HG02623 (cell line): ENCODE measurements around the gene CHEK2.
"Not testable (repeated sequence)": the region's sequence is repeated elsewhere in the genome, so short reads cannot be mapped to it uniquely, and the experiment has no call there.

Experiments
- ATAC-seq: cut with Tn5 transposase; IDR thresholded peaks from one replicate; pipeline ENCODE4 v1.9.1; 2021; ENCODE audit warnings: moderate library complexity; ENCODE audit not compliant: unreplicated experiment

CHEK2 gene

DNA sequence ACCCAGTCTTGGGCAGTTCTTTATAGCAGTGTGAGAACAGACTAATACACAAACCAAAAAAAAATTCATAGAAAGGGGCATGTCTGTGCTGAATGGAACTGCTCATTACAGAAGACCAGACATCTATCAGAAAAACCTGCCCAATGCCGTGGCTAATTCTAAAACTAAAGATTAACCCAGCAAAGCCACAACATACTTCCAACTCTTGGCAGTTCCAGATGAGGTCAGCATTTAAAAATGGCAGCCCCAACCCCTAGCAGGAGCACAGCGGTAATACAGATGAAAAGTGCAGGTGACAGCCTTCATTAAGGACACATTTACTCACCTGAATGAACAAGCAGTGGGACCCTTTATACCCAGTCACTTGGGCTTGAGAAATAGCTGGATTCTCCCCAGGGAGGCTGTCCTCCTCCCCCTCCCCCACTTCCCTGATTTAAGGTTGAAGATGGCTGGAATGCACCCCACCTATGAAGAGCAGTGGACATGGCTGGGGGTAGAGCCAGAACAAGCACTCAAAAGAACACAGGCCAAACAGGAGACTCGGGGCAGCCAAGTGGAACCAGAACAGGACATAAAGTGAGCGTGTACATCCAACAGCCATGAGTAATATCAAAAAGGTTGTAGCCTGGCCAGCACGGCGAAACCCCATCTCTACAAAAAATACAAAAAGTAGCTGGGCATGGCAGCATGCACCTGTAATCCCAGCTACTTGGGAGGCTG is 48.4 kb downstream of the CHEK2 start:
- ATAC-seq: not testable (repeated sequence)

DNA sequence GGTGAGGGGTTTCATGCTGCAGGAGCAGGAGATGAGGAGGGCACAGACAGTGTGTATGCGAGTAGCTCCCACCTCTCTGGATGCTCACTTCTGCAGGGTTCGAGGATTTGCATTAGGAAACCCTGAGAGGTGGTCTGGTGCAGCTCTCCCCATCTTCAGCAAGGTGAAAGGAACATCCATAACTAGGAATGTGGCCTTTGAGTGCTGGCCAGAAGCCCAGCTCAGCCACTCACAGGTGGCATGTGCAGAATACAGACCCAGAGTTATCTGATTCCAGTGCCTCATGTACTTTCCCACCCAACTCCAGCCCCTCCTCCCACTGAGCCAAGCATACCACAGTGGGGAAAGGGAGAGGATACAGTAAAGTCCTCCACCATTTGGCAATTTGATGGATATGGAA is 51.8 kb downstream of the CHEK2 start:
- not testable (repeated sequence) for ATAC-seq

DNA sequence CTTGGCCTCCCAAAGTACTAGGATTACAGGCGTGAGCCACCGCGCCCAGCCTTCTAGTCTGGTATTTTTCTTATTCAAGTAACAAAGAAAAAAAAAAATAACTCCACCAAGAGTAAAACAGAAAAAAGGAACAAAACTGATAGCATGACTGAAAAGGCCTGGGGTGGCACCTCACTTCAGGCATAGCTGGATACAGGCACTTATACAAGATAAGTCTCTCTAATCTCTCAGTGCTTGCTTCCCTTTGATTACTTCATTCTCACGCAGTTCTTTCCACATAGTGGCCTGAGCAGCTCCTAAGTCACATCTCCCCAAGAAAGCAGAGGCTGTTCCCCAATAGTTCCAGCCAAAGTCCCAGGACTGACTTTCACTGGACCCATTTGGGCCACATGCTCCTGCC is 58.7 kb downstream of the CHEK2 start:
- not testable (repeated sequence) for ATAC-seq

DNA sequence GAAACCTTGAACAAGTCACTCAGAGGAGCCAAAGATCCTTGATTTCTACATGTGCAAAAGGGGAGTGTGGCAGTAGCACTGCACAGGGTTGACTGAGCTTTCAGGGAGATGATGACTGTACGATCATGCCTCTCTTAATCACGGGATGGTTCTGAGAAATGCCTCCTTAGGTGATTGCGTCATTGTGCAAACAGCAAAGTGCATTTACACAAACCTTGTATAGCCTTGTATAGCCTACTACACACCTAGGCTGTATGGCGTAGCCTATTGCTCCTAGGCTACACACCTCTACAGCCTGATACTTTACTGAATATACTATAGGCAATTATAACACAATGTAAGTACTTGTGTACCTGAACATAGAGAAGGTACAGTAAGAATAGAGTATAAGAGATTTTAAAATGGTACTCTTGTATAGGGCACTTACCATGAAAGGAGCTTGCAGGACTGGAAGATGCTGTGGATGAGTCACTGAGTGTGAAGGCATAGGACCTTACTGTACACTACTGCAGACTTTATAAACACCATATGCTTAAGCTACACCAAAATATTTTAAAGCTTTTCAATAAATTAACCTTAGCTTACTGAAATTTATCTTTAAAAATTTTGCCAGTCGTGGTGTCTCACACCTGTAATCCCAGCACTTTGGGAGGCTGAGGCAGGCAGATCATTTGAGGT is 60.7 kb downstream of the CHEK2 start:
- not testable (repeated sequence) for ATAC-seq

DNA sequence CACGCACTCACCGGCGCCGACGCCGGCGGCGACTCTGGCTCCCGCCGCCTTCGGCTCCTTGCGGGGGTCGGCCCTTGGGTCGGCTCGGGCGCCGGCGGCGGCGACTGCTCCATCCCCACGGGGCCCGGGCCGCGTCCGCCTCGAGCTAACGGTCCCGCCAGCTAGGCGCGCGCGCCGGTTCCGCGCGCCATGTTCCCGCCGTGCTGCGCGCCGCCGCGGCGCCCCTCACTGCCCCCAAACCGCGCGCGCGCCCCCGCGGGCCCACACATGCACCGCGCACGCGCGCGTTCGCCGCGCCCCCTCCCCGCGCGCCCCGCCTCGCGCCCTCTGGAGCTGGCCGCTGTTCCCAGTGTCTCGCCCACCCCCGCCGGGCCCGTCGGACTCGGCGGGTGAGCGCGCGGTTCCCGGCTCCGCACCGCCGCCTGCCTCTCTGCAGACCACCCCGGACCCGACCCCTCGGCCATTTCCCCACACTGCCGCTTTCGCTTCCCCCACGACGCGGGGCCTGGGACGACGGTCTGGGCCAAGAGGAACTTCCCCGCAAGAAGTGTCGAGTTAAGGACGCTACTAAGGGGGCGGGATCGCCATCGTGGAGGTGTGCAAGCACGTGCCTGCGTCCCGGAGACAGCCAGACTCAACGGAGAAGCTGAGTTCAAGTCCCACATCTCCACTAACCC is 61.9 kb downstream of the CHEK2 start, which contains the start of gene TTC28:
Gene TTC28, minus strand, starts transcription at position 230 of the 677 bp plus-strand sequence. Its CDS starts 117 bp downstream, at position 113.
- not testable (repeated sequence) for ATAC-seq

DNA sequence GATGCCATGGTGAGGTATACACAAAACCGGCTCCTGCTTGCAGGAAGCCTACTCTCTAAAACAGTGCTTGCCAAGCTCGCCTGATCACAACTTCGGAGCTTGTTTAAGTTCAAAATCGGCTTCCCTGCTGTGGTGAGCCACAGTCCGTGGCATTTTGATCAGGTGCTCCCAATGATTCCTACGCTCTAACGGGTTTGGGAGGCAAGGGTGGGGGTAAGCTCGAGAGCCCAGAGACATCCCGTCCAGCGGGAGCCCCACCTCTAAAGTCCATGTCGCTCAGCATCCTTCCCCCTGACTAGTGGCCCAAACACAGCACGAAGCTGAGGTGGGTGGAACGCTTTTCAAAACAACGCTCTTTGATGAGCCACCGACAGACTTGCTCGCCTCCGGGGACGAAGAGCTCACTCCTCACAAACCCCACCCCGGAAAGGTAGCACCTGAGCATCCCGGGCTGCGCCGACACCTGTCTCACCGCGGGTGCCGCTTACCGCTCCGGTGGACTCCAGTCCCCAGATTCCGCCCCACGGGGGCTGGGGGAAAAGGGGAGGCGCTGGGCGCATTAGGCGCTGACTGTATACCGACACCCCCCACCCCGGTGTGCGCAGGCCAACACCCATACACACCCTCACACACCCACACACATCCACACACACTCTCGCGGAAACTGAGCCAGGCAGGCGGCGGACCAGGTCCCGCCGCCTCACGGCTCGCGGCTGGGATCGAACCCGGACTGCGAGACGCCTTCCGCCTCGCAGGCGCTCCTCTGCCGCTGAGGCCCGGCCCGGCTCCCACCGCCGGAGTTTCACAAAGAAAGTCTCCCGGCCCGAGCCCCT is 62.6 kb downstream of the CHEK2 start:
- not testable (repeated sequence) for ATAC-seq

DNA sequence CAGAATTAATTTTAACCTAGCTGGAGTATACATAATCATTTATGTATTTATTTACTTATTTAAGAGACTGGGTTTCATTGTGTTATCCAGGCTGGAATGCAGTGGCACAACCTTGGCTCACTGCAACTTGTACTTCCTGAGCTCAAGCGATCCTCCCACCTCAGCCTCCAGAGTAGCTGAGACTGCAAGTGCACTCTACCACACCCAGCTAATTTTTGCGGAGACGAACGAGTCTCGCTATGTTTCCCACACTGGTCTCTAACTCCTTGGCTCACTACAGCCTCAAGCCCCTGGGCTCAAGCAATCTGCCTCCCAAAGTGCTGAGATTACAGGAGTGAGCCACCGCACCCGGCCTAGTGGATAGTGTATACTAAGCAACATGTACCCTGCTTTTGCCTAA is 63.5 kb downstream of the CHEK2 start:
- not testable (repeated sequence) for ATAC-seq

DNA sequence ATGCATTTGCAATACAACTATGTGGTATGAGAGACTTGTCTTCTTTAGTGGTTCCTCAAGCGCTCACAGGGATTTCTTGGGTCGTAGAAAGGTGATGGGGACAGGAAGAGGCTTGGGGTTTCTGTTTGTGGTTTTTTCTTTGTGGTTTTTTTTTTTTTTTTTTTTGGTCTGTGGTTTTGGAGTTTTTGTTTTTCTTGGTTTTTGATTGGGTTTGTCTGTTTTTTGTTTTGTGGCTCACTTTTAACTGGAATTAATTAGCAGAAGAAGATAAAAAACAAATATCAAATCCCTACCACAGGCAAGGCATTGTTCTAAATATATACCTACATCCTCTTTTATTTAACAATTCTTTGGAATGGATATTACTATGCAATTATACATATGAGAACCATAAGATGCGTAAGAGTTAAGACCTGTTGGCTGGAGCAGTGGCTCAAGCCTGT is 67.5 kb downstream of the CHEK2 start:
- no peak for ATAC-seq

DNA sequence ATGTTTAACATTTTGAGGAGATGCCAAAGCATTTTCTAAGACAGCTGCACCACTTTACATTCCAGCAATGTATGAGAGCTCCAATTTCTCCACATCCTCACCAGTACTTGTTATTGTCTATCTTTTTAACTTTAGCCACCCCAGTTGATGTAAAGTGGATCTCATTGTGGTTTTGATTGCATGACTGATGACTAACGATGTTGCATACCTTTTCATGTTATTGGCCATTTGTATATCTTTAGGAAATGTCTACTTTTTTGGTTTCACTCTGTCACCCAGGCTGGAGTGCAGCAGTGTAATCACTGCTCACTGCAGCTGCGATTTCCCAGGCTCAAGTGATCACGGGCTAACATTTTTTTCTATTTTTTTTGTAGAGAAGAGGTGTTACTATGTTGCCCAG is 70.9 kb downstream of the CHEK2 start:
- ATAC-seq: no peak

DNA sequence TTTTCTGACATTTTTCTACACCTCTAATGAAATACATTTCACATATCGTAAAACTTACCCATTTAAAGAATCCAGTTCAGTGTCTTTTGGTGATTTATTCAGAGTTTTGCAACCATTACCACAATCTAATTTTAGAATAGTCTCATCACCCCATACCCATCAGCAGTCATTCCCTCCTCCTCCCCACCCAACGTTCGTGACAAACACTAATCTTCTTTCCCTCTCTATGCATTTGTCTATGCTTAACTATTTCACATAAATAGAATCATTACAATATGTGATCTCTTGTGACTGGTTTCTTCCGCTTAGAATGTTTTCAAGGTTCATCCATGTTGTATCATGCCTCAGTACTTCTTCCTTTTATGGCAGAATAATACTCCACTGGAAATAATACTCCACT is 71.5 kb downstream of the CHEK2 start:
- ATAC-seq: no peak

DNA sequence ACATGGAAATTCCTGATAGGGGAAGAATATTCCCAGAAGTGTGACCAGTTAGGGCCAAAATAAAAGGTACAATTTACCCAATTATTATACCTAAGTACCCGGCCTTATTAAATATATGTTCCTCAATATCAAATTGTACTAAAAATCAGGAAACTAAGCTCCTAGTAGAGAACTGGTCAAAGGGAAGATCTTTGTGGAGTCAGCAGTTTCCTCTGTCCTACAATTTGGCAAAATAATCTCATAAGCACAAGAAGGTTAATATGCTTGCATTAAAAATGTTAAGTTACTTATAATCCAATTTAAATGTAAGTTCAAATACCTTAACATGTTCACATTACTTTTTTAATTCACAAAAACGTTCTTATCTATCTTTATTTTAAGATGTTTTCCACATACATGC is 72.2 kb downstream of the CHEK2 start:
- ATAC-seq: no peak

DNA sequence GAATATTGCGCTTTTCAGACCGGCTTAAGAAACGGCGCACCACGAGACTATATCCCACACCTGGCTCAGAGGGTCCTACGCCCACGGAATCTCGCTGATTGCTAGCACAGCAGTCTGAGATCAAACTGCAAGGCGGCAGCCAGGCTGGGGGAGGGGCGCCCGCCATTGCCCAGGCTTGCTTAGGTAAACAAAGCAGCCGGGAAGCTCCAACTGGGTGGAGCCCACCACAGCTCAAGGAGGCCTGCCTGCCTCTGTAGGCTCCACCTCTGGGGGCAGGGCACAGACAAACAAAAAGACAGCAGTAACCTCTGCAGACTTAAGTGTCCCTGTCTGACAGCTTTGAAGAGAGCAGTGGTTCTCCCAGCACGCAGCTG is 78.1 kb downstream of the CHEK2 start:
- ATAC-seq: not testable (repeated sequence)

DNA sequence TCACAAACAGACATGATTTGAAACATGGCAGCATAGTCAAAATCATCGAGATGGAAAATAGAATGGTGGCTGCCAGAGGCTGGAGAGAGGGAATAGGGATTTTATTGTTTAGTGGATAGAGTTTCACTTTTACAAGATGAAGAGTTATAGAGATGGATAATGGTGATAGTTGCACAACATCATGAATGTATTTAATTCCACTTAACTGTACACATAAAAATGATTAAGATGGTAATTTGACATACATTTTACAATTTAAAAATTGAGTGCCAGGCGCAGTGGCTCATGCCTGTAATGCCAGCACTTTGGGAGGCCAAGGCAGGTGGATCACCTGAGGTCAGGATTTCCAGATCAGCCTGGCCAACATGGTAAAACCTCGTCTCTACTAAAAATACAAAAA is 83.2 kb downstream of the CHEK2 start:
- no peak for ATAC-seq

DNA sequence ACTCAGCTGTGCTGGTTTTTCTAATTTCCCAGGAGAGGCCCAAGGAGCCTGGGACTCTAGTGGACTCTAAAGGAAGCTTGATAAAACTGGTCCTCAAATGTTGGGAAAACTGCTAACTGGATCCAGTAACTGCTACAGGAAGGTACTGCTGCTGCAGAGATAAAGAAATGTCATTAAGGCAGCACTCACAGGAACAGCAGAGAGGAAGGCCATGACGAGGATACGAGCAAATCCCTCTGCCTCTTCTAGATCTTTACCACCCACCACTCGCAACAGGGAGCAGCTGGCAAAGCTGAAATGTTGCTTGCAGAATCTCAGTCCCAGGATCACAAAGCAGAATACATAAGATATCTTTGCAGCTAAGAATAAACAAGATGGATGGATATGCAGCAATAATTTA is 85.4 kb downstream of the CHEK2 start:
- ATAC-seq: no peak

DNA sequence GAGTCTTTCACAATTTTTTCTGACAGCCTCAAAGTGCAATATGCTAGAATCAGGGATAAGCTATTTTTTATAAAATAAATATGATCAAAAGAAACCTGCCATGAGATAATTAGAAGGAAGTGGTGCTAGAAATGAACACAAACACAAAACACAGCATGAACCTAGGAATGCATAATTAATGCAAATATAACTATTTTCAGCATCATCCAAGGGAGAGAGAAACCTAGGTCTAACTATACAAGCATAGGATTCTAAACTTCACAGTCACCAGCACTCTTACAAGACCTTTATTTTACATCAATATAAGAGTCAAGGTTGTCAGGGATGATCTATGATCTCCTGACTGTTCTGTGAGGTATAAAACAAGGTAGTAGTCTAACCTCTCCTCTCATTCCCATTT is 91.2 kb downstream of the CHEK2 start:
- ATAC-seq: no peak

DNA sequence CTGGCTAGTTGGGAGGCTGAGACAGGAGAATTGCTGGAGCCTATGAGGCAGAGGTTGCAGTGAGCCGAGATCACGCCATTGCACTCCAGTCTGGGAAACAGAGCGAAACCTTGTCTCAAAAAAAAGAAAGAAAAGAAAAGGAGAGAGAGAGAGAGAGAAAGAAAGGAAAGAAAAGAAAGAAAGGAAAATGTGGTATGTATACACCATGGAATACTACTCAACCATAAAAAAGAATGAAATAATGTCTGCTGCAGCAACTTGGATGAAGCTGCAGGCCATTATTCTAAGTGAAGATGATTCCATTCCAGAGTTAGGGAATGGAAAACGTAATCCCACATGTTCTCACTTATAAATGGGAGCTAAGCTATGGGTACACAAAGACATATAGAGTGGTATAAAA is 92.8 kb downstream of the CHEK2 start:
- ATAC-seq: no peak

DNA sequence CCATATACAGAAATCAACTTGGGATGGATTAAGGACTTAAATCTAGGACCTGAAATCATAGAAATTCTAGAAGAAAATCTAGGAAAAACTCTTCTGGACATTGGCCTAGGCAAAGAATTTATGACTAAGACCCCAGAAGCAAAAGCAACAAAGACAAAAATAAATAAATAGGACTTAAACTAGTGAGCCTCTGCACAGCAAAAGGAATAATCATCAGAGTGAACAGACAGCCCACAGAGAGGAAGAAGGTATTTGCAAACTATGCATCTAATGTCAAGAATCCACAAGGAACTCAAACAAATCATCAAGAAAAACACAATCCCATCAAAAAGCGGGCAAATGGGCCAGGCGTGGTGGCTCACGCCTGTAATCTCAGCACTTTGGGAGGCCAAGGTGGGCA is 94.4 kb downstream of the CHEK2 start:
- no peak for ATAC-seq

DNA sequence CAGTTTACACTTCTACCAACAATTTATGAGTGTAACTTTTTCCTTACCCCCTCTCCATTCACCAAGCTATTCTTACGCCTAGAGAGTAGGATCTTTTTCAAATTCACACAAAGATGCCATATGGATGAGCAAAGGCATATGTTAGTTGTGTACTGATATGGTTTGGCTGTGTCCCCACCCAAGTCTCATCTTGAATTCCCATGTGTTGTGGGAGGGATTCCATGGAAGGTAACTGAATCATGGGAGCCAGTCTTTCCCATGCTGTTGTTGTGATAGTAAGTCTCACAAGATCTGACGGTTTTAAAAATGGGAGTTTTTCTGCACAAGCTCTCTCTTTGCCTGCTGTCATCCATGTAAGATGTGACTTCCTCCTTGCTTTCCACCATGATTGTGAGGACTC is 102.3 kb downstream of the CHEK2 start:
- no peak for ATAC-seq
